GM18873 (cell line): Measurements from ENCODE around the gene MYRIP.

Experiments used
- ATAC-seq: cut with Tn5 transposase; IDR thresholded peaks from one replicate; pipeline ENCODE4 v1.9.1; 2021; ENCODE audit warnings: mild to moderate bottlenecking, moderate library complexity, moderate number of reproducible peaks; ENCODE audit not compliant: unreplicated experiment, low FRiP score

MYRIP gene

GRCh38 chr3:40169983-40170382, 360.6 kb downstream of the MYRIP start:
- peak; percentile 19 for ATAC-seq

DNA sequence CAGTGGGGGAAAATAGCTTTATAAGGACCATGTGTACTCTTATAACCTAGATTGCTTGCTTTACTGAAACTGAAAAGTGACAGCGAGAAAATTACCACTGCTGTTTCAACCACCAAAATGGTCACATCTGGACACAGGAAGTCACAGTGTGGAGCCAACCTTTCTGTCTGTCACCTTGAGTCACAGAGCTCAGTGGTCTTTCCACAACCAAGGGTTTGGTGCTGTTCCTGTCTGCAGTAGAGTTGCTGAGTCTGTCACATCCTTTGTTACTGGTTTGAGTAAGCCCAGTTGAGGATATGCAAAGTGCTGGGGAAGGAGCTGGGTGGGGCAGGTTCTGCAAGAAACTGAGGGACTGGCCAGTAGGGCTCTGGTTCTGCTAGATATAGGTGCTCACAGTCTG, 361.0 kb downstream of the MYRIP start:
- ATAC-seq: peak; percentile 96

DNA sequence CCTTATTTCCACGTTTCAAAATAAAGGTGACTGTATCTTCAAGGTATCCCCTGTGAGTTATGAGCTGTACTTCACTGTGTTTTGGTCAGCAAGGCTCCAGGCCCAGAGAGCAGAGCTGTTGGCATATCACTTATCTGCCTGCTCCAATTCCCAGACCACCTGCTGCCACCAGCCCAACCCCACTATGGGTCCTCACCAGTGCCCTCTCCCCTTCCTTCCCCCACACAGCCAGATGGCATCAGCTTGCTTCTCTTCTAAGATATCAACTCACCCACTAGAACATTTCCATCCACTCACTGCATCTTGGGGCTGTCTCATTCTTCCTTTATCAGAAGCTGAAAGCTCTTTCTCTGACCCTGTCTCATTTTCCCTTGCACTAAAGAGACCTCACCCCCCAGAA, 363.2 kb downstream of the MYRIP start:
- no peak for ATAC-seq

DNA sequence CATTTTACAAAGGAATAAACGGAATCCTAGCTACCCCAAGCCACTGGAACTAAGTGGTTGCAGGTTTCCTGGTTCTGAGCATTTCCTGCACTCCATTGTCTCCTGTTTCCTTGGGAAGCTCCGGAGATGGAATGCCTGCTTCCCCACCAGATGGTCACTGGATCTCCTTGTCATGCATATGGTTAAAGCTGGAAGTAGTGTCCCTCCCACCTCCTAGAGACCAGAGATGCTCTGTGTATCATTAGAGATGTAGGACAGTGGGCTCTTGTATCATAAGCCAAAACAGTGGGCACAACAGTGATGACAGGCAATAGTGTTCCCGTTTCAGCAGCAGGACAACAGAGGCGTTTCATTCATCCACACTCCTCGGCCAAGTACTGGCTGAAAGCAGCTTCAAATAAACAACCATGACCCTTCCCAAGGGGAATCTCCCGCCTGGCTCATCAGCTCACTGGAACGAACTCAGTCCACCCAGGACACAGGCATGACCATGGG, 363.9 kb downstream of the MYRIP start:
- ATAC-seq: no peak

DNA sequence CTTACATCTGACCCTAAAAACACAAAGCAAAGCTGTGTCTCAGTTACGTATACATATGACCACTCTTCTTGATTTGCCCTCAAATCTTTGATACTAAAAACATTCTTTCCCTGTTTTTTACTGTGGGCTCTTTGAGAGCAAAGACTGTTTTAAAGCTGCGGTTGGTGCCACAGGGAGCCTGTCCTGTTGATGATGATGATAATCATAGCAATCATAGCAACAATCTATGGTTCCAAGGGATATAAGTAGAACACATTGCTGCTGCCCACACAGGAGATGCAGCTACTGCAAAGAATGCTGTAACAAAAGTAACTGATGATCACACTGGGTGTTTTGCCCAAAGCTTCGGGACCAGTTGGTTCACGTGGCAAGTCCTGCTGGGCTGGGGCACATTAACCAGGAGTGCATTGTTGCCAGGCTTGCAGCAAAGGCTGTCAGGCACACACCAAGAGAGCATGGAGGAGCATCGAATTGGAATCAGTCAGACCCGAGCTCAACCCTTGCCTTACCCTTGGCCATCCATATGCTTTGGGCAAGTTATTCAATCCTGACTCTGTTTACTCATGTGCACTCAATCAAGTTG, 368.7 kb downstream of the MYRIP start:
- ATAC-seq: no peak

GRCh38 chr3:40179016-40179415, 369.6 kb downstream of the MYRIP start:
- ATAC-seq: no peak

- no peak for ATAC-seq
These were observed 371.8 kb downstream of the MYRIP start for GRCh38 chr3:40181182-40181581.

DNA sequence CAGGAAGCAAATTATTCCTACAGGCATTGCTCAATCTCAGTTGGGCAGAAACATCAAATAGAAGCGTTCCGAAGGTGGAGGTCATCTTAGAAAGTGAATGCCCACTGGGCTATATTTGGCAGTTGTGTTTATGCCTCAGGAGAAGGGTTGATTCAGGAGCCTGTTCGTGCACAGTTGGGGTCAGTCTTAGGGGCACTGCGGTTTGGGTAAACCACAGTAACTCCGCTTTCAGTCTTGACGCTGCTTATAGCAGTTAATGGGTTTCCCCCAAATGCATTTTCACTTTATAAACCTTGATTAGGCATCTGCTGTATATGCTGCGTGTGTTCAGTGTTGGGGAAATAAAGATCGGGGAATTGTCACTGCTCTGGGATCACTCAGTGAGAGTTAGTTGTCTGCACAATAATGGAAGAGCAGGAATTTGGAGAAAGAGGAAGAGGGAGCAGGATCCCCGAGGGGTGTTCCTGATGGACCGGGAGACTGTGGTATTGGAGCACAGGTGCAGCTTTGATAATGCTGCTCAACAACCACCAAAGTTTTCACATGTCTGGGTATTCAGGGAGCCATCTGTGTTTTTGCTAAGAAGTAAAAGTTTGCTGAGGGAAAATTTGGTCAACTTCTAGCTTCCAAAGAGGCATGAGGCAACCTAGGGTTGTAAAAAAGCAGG, 375.8 kb downstream of the MYRIP start:
- no peak for ATAC-seq

GRCh38 chr3:40186508-40186907, 377.1 kb downstream of the MYRIP start:
- ATAC-seq: no peak

DNA sequence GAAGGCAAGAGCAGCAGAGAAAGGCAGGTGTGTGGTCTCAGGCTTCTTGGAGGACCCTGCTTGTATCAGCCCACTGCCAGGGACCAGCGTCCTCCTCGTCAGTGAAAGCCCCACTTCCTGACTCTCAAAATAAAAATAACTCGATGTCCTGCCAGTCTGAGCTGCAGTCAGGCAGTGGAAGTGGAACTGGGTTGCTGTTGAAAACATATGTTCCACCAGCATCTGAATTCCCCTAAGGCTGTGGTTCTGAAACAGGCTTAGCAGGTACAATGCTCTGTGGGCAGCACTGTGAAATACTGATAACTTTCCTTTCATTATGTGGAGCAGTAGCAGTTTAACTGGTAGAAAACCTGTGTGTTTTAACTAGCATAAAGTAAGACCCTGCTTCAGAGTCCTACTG, 378.5 kb downstream of the MYRIP start:
- ATAC-seq: peak; percentile 64

DNA sequence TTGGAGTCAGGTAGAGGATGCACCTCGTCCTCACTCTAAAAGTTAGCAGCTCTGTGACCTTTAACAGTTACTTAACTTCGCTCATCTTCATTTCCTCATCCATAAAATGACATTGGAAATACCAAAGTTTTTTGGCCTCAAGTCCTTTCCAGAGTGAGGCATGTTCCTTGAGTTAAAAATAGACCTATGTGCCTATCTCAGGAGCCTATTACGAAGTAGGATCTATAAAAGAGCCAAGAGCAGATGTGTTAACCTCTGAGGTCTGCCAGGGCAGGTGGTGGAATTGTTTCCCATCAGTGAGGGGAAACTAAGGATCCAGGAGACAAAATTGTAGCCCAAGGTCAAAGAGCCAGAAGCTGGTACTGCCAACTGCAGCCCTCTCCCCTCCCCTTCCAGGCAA, 379.7 kb downstream of the MYRIP start:
- ATAC-seq: no peak

DNA sequence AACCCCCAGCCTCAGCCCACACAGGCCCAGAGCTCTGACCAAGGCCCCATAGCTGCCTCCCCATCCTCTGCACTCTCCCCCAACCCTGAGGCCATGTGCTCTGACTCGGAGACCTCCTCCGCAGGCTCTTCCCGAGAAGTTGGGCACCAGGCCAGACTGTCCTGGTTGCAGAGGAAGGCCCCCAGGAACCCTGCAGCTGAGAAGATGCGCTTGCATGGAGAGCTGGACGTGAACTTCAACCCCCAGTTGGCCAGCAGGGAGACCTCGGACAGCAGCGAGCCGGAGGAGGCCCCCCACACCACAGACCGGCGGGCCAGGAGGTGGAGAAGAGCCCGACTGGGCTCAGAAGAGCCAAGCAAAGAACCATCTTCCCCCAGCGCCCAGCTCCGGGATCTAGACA, 380.6 kb downstream of the MYRIP start:
- no peak for ATAC-seq

DNA sequence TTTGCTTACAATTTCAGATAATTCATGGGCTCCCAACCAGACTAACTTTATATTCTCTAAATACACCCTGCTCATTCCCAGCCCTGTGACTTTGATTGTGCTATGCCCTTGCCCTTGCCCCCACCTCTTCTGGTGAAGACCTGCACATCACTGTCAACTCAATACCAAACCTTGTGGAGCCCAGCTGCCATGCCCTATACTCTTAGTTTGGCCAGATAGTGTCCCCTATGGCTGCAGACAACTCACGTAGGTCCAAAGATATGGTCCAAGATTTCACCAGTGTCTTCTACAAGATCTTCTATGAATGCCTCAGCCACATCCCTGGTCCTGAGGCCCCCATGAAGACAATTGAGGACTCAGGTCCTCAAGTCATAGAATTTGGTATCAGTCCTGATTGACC, 381.8 kb downstream of the MYRIP start:
- ATAC-seq: no peak

- no peak for ATAC-seq
These were observed 382.5 kb downstream of the MYRIP start for GRCh38 chr3:40191850-40192448.

DNA sequence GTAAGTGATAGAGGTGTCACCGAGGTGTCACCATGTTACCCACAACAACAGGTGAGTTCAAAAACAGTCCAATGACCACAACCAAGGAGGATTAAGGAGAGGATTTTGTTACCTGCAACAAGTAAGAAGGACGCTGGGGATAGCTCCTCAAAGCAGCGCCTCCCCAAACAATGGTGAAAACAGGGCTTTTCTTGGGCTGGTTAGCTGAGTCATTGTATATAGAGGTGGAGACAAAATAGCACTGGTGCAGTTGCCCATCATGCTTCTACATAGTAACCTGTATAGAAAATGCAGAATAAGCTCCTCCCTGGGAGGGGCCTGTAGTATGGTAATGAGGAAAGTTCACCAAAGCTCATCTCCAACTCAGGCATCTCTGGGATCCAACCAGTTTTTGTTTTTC, 383.2 kb downstream of the MYRIP start:
- no peak for ATAC-seq

- ATAC-seq: no peak
These were observed 387.6 kb downstream of the MYRIP start for GRCh38 chr3:40196966-40197365.

- no peak for ATAC-seq
These were observed 391.4 kb downstream of the MYRIP start for GRCh38 chr3:40200692-40201316.

GRCh38 chr3:40201770-40202169, 392.4 kb downstream of the MYRIP start:
- no peak for ATAC-seq

DNA sequence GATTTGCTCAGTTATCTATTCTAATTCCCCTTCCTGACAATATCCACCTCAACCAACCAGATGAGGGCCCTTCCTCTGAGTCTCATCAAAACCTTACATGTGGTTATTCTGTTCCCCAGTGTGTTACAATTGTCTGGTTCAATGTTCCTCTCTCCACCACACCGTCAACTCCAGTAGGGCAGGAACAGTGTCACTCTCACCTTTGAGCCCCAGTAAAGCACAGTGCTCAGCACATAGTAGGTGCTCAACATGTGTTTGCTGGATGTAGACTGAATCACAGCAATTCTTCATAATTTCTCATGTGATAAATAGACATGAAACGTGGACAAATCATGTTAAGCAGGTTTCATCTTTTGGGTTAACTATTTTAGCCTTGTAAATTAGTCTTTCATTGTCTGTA, 397.1 kb downstream of the MYRIP start:
- no peak for ATAC-seq

GRCh38 chr3:40207796-40208195, 398.4 kb downstream of the MYRIP start:
- ATAC-seq: no peak

GRCh38 chr3:40208251-40208650, 398.8 kb downstream of the MYRIP start:
- no peak for ATAC-seq

DNA sequence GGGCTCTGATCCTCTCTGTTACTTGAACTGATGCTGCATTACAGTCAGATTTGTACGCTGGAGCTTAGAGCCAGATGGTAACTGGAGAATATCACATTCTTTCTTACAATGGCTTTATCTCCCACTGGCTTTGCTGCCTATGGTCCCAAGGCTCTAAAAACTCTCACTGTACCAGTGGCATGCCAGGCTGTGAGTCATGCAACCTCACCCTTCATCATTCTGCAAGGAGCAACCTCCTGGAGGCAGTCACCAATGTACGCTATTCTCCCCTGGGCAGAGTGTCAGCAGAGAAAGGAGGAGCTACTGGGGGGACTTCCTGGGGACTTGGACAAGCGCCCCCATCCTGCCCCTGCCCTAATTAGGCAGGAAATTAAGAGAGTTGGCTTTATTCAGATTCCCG, 402.2 kb downstream of the MYRIP start:
- ATAC-seq: no peak
